Measurements from ENCODE around the gene GAP43.

Gene GAP43

GRCh38 chr3:115602194-115602593 is 21.1 kb upstream of the GAP43 start:
- DNase-seq (ENCODE audit: extremely low read depth, insufficient read length): no peak
- Histone ChIP-seq H3K4me3 (replicated peaks; ENCODE audit: low read depth, low read length) (no peak overlapping the region), H3K36me3 (ENCODE audit: control insufficient read depth, insufficient read depth, low read length) (no peaks in the 10 kb centered on the region), H3K27me3 (replicated peaks; ENCODE audit: control insufficient read depth, insufficient read depth, low read length) (no peaks in the 10 kb centered on the region)
- no peak for TF ChIP-seq CTCF (IDR thresholded peaks at IDR 0.05; ENCODE audit: insufficient read depth, low read length, poor library complexity, severe bottlenecking)

- TF ChIP-seq CTCF (IDR thresholded peaks at IDR 0.05; ENCODE audit: insufficient read depth, low read length, poor library complexity, severe bottlenecking): no peak
- Histone ChIP-seq H3K4me3 (replicated peaks; ENCODE audit: low read depth, low read length) (no peak overlapping the region), H3K36me3 (ENCODE audit: control insufficient read depth, insufficient read depth, low read length) (no peaks in the 10 kb centered on the region), H3K27me3 (replicated peaks; ENCODE audit: control insufficient read depth, insufficient read depth, low read length) (no peaks in the 10 kb centered on the region)
- no peak for DNase-seq (ENCODE audit: extremely low read depth, insufficient read length)
These were observed 11.7 kb upstream of the GAP43 start for GRCh38 chr3:115611630-115612029.

- no peak overlapping the region for H3K4me3 ChIP-seq (replicated peaks; ENCODE audit: low read depth, low read length)
- no peak for TF ChIP-seq CTCF (IDR thresholded peaks at IDR 0.05; ENCODE audit: insufficient read depth, low read length, poor library complexity, severe bottlenecking)
- no peaks in the 10 kb centered on the region for H3K27me3 ChIP-seq (replicated peaks; ENCODE audit: control insufficient read depth, insufficient read depth, low read length)
- DNase-seq (ENCODE audit: extremely low read depth, insufficient read length): no peak
- no peaks in the 10 kb centered on the region for H3K36me3 ChIP-seq (ENCODE audit: control insufficient read depth, insufficient read depth, low read length)
These were observed 8.1 kb upstream of the GAP43 start for GRCh38 chr3:115615001-115615814.

- H3K27me3 ChIP-seq (replicated peaks; ENCODE audit: control insufficient read depth, insufficient read depth, low read length): no peaks in the 10 kb centered on the region
These were observed 6.8 kb upstream of the GAP43 start for GRCh38 chr3:115616461-115616860.

GRCh38 chr3:115617591-115617990 is 5.7 kb upstream of the GAP43 start:
- no peaks in the 10 kb centered on the region for H3K27me3 ChIP-seq (replicated peaks; ENCODE audit: control insufficient read depth, insufficient read depth, low read length)
- DNase-seq (ENCODE audit: extremely low read depth, insufficient read length): no peak
- H3K36me3 ChIP-seq (ENCODE audit: control insufficient read depth, insufficient read depth, low read length): no peaks in the 10 kb centered on the region
- H3K4me3 ChIP-seq (replicated peaks; ENCODE audit: low read depth, low read length): no peak overlapping the region
- TF ChIP-seq CTCF (IDR thresholded peaks at IDR 0.05; ENCODE audit: insufficient read depth, low read length, poor library complexity, severe bottlenecking): no peak

More at GRCh38 chr3:115616461-115616860, 6.8 kb upstream of the GAP43 start:
- TF ChIP-seq CTCF (IDR thresholded peaks at IDR 0.05; ENCODE audit: insufficient read depth, low read length, poor library complexity, severe bottlenecking): no peak
- Histone ChIP-seq H3K36me3 (ENCODE audit: control insufficient read depth, insufficient read depth, low read length) (no peaks in the 10 kb centered on the region), H3K4me3 (replicated peaks; ENCODE audit: low read depth, low read length) (no peak overlapping the region)
- DNase-seq (ENCODE audit: extremely low read depth, insufficient read length): no peak
